H1 (cell line): ENCODE data around the gene STX8. TPM values are rescaled to one million over a fixed set of nuclear protein-coding genes. Genes with fewer than 3 reads are reported as not detected.

Experiments used
- CTCF ChIA-PET: fragments of 300-600 bp; sonication (Branson Sonifier 250); formaldehyde crosslinking; loops from one replicate; lab custom pipeline; 2021; ENCODE audit not compliant: partially characterized antibody; lab: Charles Lee
- POLR2A ChIA-PET: fragments of 300-600 bp; sonication (Branson Sonifier 250); formaldehyde crosslinking; loops from one replicate; lab custom pipeline; 2021; ENCODE audit warnings: inconsistent platforms; ENCODE audit not compliant: partially characterized antibody; lab: Charles Lee
- DNase-seq, 2 experiments: peaks; one replicate each; pipeline versions ENCODE4 v3.0.0 to v3.0.0-alpha.2; 2010 to 2022; ENCODE audit warnings: low spot score in 2 of 2, low read depth in 1 of 2, mixed read lengths in 1 of 2
- FAIRE-seq: peaks from 2 replicates; lab custom pipeline; 2011; peaks lifted over from hg19 to GRCh38; lab: Jason Lieb, UNC
- H2AFZ ChIP-seq: 2 replicates; pipeline ENCODE4 v1.8.1; 2012; ENCODE audit warnings: low read length, inconsistent platforms
- H2AK5ac ChIP-seq: 2 replicates; pipeline ENCODE4 v1.6.1; 2013; ENCODE audit warnings: low read depth, low read length
- H2BK120ac ChIP-seq: replicated peaks from 2 replicates; pipeline ENCODE3; 2013; ENCODE audit warnings: low read depth, low read length, inconsistent platforms
- H2BK12ac ChIP-seq: 2 replicates; pipeline ENCODE4 v1.6.1; 2013; ENCODE audit warnings: low read depth, low read length
- H2BK15ac ChIP-seq: 2 replicates; pipeline ENCODE4 v1.6.1; 2013; ENCODE audit warnings: low read length
- H2BK20ac ChIP-seq: 2 replicates; pipeline ENCODE4 v1.6.1; 2013; ENCODE audit warnings: low read length
- H2BK5ac ChIP-seq: 2 replicates; pipeline ENCODE4 v1.6.1; 2013; ENCODE audit warnings: low read depth, low read length
- H3K14ac ChIP-seq: 2 replicates; pipeline ENCODE4 v1.6.1; 2013; ENCODE audit warnings: inconsistent platforms; ENCODE audit not compliant: insufficient read length
- H3K18ac ChIP-seq: 2 replicates; pipeline ENCODE4 v1.6.1; 2013; ENCODE audit warnings: low read length; ENCODE audit errors: extremely low read depth
- H3K23ac ChIP-seq: 2 replicates; pipeline ENCODE4 v1.6.1; 2013; ENCODE audit warnings: inconsistent platforms; ENCODE audit not compliant: insufficient read length
- H3K23me2 ChIP-seq: 2 replicates; pipeline ENCODE4 v1.6.1; 2013; ENCODE audit warnings: low read depth, low read length
- H3K27ac ChIP-seq: 2 replicates; pipeline ENCODE4 v1.6.1; 2011; ENCODE audit warnings: low read depth, low read length, inconsistent platforms
- H3K27me3 ChIP-seq, 4 experiments: replicated peaks in 1 of 4; 1 replicate in 1 of 4; 2 replicates in 3 of 4; pipeline versions ENCODE4 v1.6.1 to v1.8.1; 2011 to 2013; ENCODE audit warnings: low read length in 3 of 4, mild to moderate bottlenecking in 3 of 4, inconsistent platforms in 2 of 4, mixed read lengths in 2 of 4, moderate library complexity in 1 of 4; ENCODE audit not compliant: control insufficient read depth in 3 of 4, insufficient read depth in 3 of 4; ENCODE audit errors: extremely low read depth in 1 of 4
- H3K36me3 ChIP-seq, 4 experiments: 2 replicates each; pipeline versions ENCODE4 v1.6.1 to v1.8.1; 2011 to 2013; ENCODE audit warnings: mild to moderate bottlenecking in 4 of 4, low read length in 3 of 4, moderate library complexity in 2 of 4, control low read depth in 1 of 4, inconsistent platforms in 1 of 4; ENCODE audit not compliant: insufficient read depth in 4 of 4, control insufficient read depth in 2 of 4
- H3K4ac ChIP-seq: replicated peaks from 2 replicates; pipeline ENCODE3; 2013; ENCODE audit warnings: low read length, low read depth, mixed read lengths, inconsistent platforms; ENCODE audit not compliant: insufficient read length
- H3K4me1 ChIP-seq, 4 experiments: replicated peaks in 1 of 4; 1 replicate in 1 of 4; 2 replicates in 3 of 4; pipeline versions ENCODE4 v1.6.1 to v1.8.1; 2011 to 2013; ENCODE audit warnings: low read length in 3 of 4, inconsistent platforms in 2 of 4, mixed read lengths in 1 of 4; ENCODE audit not compliant: insufficient read depth in 4 of 4, control insufficient read depth in 3 of 4
- H3K4me2 ChIP-seq, 2 experiments: 2 replicates each; pipeline versions ENCODE4 v1.6.1 to v1.8.1; 2011 to 2013; ENCODE audit warnings: low read depth in 2 of 2, low read length in 2 of 2, control low read depth in 1 of 2, inconsistent platforms in 1 of 2, mild to moderate bottlenecking in 1 of 2; ENCODE audit not compliant: insufficient read depth in 1 of 2
- H3K4me3 ChIP-seq, 4 experiments: fragments of 200-600, 300-600 bp in 1 of 4; sonication (generic), shearing (Covaris generic), sonication (Bioruptor Twin) in 1 of 4; 2 replicates each; pipeline versions ENCODE4 v1.5.1 to v1.8.1; 2011 to 2016; ENCODE audit warnings: low read length in 4 of 4, low read depth in 3 of 4, control low read depth in 2 of 4, inconsistent platforms in 2 of 4, mild to moderate bottlenecking in 2 of 4, mixed read lengths in 1 of 4, moderate library complexity in 1 of 4; ENCODE audit not compliant: insufficient read depth in 2 of 4; ENCODE audit errors: extremely low read depth in 1 of 4
- H3K56ac ChIP-seq: replicated peaks from 2 replicates; pipeline ENCODE3; 2013; ENCODE audit warnings: low read depth, mild to moderate bottlenecking, mixed read lengths, low read length, inconsistent platforms; ENCODE audit not compliant: insufficient read length
- H3K79me1 ChIP-seq: 2 replicates; pipeline ENCODE4 v1.6.1; 2013; ENCODE audit warnings: low read depth, low read length, control low read depth
- H3K79me2 ChIP-seq, 2 experiments: 2 replicates each; pipeline versions ENCODE4 v1.6.1 to v1.8.1; 2012 to 2013; ENCODE audit warnings: low read length in 2 of 2, mild to moderate bottlenecking in 2 of 2, inconsistent platforms in 1 of 2; ENCODE audit not compliant: insufficient read depth in 2 of 2, control insufficient read depth in 1 of 2
- H3K9ac ChIP-seq, 4 experiments: replicated peaks in 1 of 4; 1 replicate in 1 of 4; 2 replicates in 3 of 4; pipeline versions ENCODE4 v1.6.1 to v1.8.1; 2011 to 2013; ENCODE audit warnings: low read depth in 3 of 4, low read length in 3 of 4, control low read depth in 2 of 4, mild to moderate bottlenecking in 2 of 4, moderate library complexity in 2 of 4, inconsistent platforms in 1 of 4; ENCODE audit errors: extremely low read depth in 1 of 4
- H3K9me3 ChIP-seq, 2 experiments: 2 replicates each; pipeline versions ENCODE4 v1.6.1 to v1.8.1; 2012 to 2013; ENCODE audit warnings: mild to moderate bottlenecking in 2 of 2, moderate library complexity in 2 of 2, control low read depth in 1 of 2, inconsistent platforms in 1 of 2, low read depth in 1 of 2, low read length in 1 of 2, mixed read lengths in 1 of 2; ENCODE audit not compliant: insufficient read depth in 2 of 2
- H4K20me1 ChIP-seq, 2 experiments: replicated peaks in 1 of 2; 2 replicates each; pipeline versions ENCODE3 to v1.8.1; 2011 to 2013; ENCODE audit warnings: inconsistent platforms in 2 of 2, low read length in 2 of 2, mild to moderate bottlenecking in 1 of 2; ENCODE audit not compliant: insufficient read depth in 2 of 2, control insufficient read depth in 1 of 2
- H4K5ac ChIP-seq: 2 replicates; pipeline ENCODE4 v1.6.1; 2013; ENCODE audit warnings: low read length, low read depth, mixed read lengths, inconsistent platforms; ENCODE audit not compliant: insufficient read length
- H4K8ac ChIP-seq: 2 replicates; pipeline ENCODE4 v1.8.0; 2013; ENCODE audit warnings: mild to moderate bottlenecking, moderate library complexity, low read length, inconsistent platforms; ENCODE audit not compliant: insufficient read depth; ENCODE audit errors: extremely low read depth
- H4K91ac ChIP-seq: replicated peaks from 2 replicates; pipeline ENCODE3; 2013; ENCODE audit warnings: low read length, mixed read lengths, inconsistent platforms; ENCODE audit not compliant: insufficient read length
- CEBPB ChIP-seq: IDR thresholded peaks from 2 replicates; pipeline ENCODE4 v1.6.1; 2012; ENCODE audit warnings: low read depth, low read length
- EZH2 ChIP-seq: fragments of 200-600 bp; sonication (generic); IDR thresholded peaks from 2 replicates; pipeline ENCODE4 v1.7.1; 2012; ENCODE audit warnings: low read depth, mild to moderate bottlenecking, moderate library complexity, low read length, inconsistent platforms; ENCODE audit not compliant: severe bottlenecking
- WGBS, 2 experiments: shearing (Covaris generic) in 1 of 2; methylation state at CpG; one replicate each; pipeline versions ENCODE4 v1.1.6 to v1.1.7; 2013 to 2015; ENCODE audit warnings: low lambda C conversion rate in 2 of 2, mixed read lengths in 2 of 2, inconsistent platforms in 1 of 2, low coverage in 1 of 2, missing lambda C conversion rate in 1 of 2; ENCODE audit not compliant: insufficient replicate concordance in 2 of 2, insufficient coverage in 1 of 2, insufficient read length in 1 of 2; ENCODE audit errors: extremely low coverage in 1 of 2, missing lambda C conversion rate in 1 of 2; 5-methylcytosine and 5-hydroxymethylcytosine counted together
- polyA plus RNA-seq, 7 experiments: library from polyadenylated mRNA; depleted of rRNA in 3 of 7; stranded (reverse) in 5 of 7; unstranded in 2 of 7; fragments of >200 nt in 5 of 7; fragments of 200-250 nt in 2 of 7; gene quantifications; 1 replicate in 5 of 7; 2 replicates in 1 of 7; 4 replicates in 1 of 7; pipeline versions ENCODE4 v1.2.1 to v1.2.3, GENCODE V29; 2011 to 2013; ENCODE audit warnings: missing spikeins in 2 of 7, mixed read lengths in 2 of 7
- total RNA-seq: library from RNA; stranded (reverse); fragmentation: NEBNext Ultra II Directional; extraction: Animal tissue kit (Norgen Biotek cat#: 25700); gene quantifications from 2 replicates; pipeline ENCODE4 v1.2.1, GENCODE V29; 2021

The STX8 gene
- total and polyA plus RNA-seq, 2 of the 8 experiments (the other 6 are each of a cell fraction or from before 2014, with no cell fraction given): 22.8 to 42.5 TPM

DNA sequence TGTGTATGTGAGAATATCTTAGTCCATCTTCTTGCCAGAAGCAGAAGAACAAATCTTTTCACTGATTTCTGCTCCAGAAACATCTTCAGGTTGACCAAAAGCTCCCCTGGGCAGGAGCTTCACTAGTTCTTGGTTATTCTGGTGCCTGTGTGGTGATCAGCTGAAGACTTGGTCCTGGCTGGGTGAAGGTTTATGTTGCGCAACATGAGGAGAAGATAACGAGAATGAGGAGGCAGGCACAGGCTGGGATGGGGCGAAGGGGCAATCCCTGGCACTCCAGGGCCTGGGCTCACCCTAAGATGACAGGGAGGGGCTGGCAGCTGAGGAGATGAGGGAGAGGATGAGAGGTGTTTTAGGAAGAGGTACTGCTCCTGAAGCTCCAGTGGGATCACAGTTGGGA is 322.3 kb downstream of the STX8 start:
- Histone ChIP-seq H4K20me1 (no peaks in the 10 kb centered on the region), H4K91ac (peak overlapping the region; percentile 25), H3K79me1 (no peaks in the 10 kb centered on the region), H3K4me1 (peaks cover 0 to 3% (median 1%) of the 10 kb centered on the region in 4 experiments; a peak in 3 of 7 replicates), H3K79me2 (no peaks in the 10 kb centered on the region), H3K4me2 (no peak overlapping the region), H3K18ac (no peak overlapping the region), H3K27me3 (0 out of 7 replicates have a peak, but pooled peaks cover 0 to 2% (median 0%) of the 10 kb centered on the region in 4 experiments), H4K8ac (no peak overlapping the region), H3K36me3 (no peaks in the 10 kb centered on the region), H3K4ac (no peak overlapping the region), H2BK12ac (no peak overlapping the region), H3K4me3 (no peak overlapping the region), H2BK15ac (no peak overlapping the region), H3K14ac (no peak overlapping the region), H2BK5ac (no peak overlapping the region; the same call in 1 of the 2 replicates), H2BK120ac (no peak overlapping the region), H3K9me3 (no peaks in the 10 kb centered on the region), H3K23ac (no peak overlapping the region), H2BK20ac (no peak overlapping the region), H2AK5ac (no peak overlapping the region; the same call in 1 of the 2 replicates), H3K27ac (no peak overlapping the region), H2AFZ (no peak overlapping the region), H4K5ac (no peak overlapping the region), H3K56ac (no peak overlapping the region), H3K9ac (no peak overlapping the region), H3K23me2 (no peaks in the 10 kb centered on the region)
- peak; percentile 80 for TF ChIP-seq CEBPB
- TF ChIP-seq EZH2: no peak
- CTCF ChIA-PET: interaction anchor here (0.6 to 1.5 kb wide), 5 partner anchors 20 to 379 kb away, joined by 3 to 4 read pairs (median 3); no protein-coding TSS in a partner anchor
- FAIRE-seq (no peak), DNase-seq (no peak)
- POLR2A ChIA-PET: no interaction called here
- 86% methylated on average over 3 of the region's 3 CpGs; no CpG with 5 or more reads in 1 of the 2 experiments for WGBS, 2 experiments
